ENCODE data around the gene FASTK.
"Not testable (repeated sequence)": the region's sequence is repeated elsewhere in the genome, so short reads cannot be mapped to it uniquely, and the experiment has no call there.

Gene FASTK

GRCh38 chr7:151033864-151034249 lies 46.8 kb downstream of the FASTK start:
- CTCF ChIA-PET: no interaction called here
- no peak for DNase-seq (ENCODE audit: extremely low spot score)
- TF ChIP-seq HDGF (IDR thresholded peaks at IDR 0.05; ENCODE audit: borderline replicate concordance) (no peak), TARDBP (IDR thresholded peaks at IDR 0.05) (no peak)
- POLR2A ChIA-PET: no interaction called here

GRCh38 chr7:151032936-151033863 lies 47.4 kb downstream of the FASTK start:
- POLR2A ChIA-PET: interaction anchor here (1.1 to 1.4 kb wide), 2 partner anchors 12 to 52 kb away, joined by 3 to 4 read pairs; no protein-coding TSS in a partner anchor
- CTCF ChIA-PET: no interaction called here
- TF ChIP-seq BHLHE40 (IDR thresholded peaks at IDR 0.05; ENCODE audit: borderline replicate concordance): no peak
- TF ChIP-seq LEF1 (IDR thresholded peaks at IDR 0.05; ENCODE audit: borderline replicate concordance): no peak
- no peak for TF ChIP-seq CTBP1 (IDR thresholded peaks at IDR 0.05; ENCODE audit: borderline replicate concordance)
- no peak for DNase-seq (ENCODE audit: extremely low spot score)

GRCh38 chr7:151031011-151031410 lies 49.6 kb downstream of the FASTK start:
- TF ChIP-seq SUZ12 (IDR thresholded peaks at IDR 0.05) (no peak), ELF4 (IDR thresholded peaks at IDR 0.05) (no peak), FOXA1 (IDR thresholded peaks at IDR 0.05) (no peak), TARDBP (IDR thresholded peaks at IDR 0.05) (no peak), ZNF384 (IDR thresholded peaks at IDR 0.05) (no peak)
- DNase-seq (ENCODE audit: extremely low spot score): no peak
- ChIA-PET POLR2A (no interaction called here), CTCF (no interaction called here)

- no peak for DNase-seq (ENCODE audit: extremely low spot score)
- POLR2A ChIA-PET: interaction anchor here (1.0 to 2.4 kb wide), 18 partner anchors 9 to 1404 kb away, joined by 3 to 30 read pairs (median 8); partner anchors contain the start of genes ABCF2, AGAP3, CDK5 and FASTK
- no peak for TF ChIP-seq TARDBP (IDR thresholded peaks at IDR 0.05)
- no peak for TF ChIP-seq NFRKB (IDR thresholded peaks at IDR 0.05)
- no peak for TF ChIP-seq BHLHE40 (IDR thresholded peaks at IDR 0.05; ENCODE audit: borderline replicate concordance)
- TF ChIP-seq ELF4 (IDR thresholded peaks at IDR 0.05): no peak
- no peak for TF ChIP-seq ZNF384 (IDR thresholded peaks at IDR 0.05)
- TF ChIP-seq FOXM1 (IDR thresholded peaks at IDR 0.05; ENCODE audit: borderline replicate concordance): no peak
- TF ChIP-seq HDGF (IDR thresholded peaks at IDR 0.05; ENCODE audit: borderline replicate concordance): no peak
- TF ChIP-seq SP1 (IDR thresholded peaks at IDR 0.05): no peak
- TF ChIP-seq CTBP1 (IDR thresholded peaks at IDR 0.05; ENCODE audit: borderline replicate concordance): no peak
- no peak for TF ChIP-seq LEF1 (IDR thresholded peaks at IDR 0.05; ENCODE audit: borderline replicate concordance)
- TF ChIP-seq ARNT (IDR thresholded peaks at IDR 0.05): no peak
- no peak for TF ChIP-seq FOXA1 (IDR thresholded peaks at IDR 0.05)
- no peak for TF ChIP-seq SUZ12 (IDR thresholded peaks at IDR 0.05)
- TF ChIP-seq PKNOX1 (IDR thresholded peaks at IDR 0.05): no peak
- no peak for TF ChIP-seq L3MBTL2 (conservative IDR thresholded peaks at IDR 0.05)
- no peak for TF ChIP-seq FOXK2 (IDR thresholded peaks at IDR 0.05)
- CTCF ChIA-PET: interaction anchor here (0.7 to 3.7 kb wide), 6 partner anchors 11 to 131 kb away, joined by 3 to 40 read pairs (median 4); partner anchors contain the start of gene ASIC3
Observed at GRCh38 chr7:151028948-151029501, 51.6 kb downstream of the FASTK start.

- no peak; the same call in 1 of the 2 replicates for TF ChIP-seq CTBP1 (IDR thresholded peaks at IDR 0.05; ENCODE audit: borderline replicate concordance)
- peak; percentile 76 for TF ChIP-seq L3MBTL2 (conservative IDR thresholded peaks at IDR 0.05)
- peak; percentile 99 for TF ChIP-seq PKNOX1 (IDR thresholded peaks at IDR 0.05)
- TF ChIP-seq SP1 (IDR thresholded peaks at IDR 0.05): no peak
- peak; percentile 95 for TF ChIP-seq ELF4 (IDR thresholded peaks at IDR 0.05)
- ChIA-PET CTCF (interaction anchor here (0.5 to 3.7 kb wide), 11 partner anchors 8 to 1882 kb away, joined by 3 to 40 read pairs (median 3); partner anchors contain the start of gene ASIC3), POLR2A (interaction anchor here (0.8 to 2.4 kb wide), 21 partner anchors 10 to 199 kb away, joined by 3 to 30 read pairs (median 6); partner anchors contain the start of genes ABCF2, AGAP3, CDK5 and FASTK)
- DNase-seq (ENCODE audit: extremely low spot score): peak; percentile 100
Observed at GRCh38 chr7:151028131-151028947, 52.3 kb downstream of the FASTK start, which contains the start of gene ABCB8. ABCB8 (plus strand) TSS chr7:151028450; CDS start chr7:151028516, 66 bp downstream.

- CTCF ChIA-PET: interaction anchor here (0.8 to 3.7 kb wide), 5 partner anchors 10 to 130 kb away, joined by 3 to 40 read pairs (median 3); no protein-coding TSS in a partner anchor
- POLR2A ChIA-PET: interaction anchor here (0.8 to 2.4 kb wide), 21 partner anchors 9 to 199 kb away, joined by 3 to 30 read pairs (median 6); partner anchors contain the start of genes ABCF2, AGAP3, CDK5 and FASTK
- not testable (repeated sequence) for DNase-seq (ENCODE audit: extremely low spot score)
Observed at GRCh38 chr7:151027728-151028130, 52.9 kb downstream of the FASTK start.

- ChIA-PET POLR2A (interaction anchor here (1.4 to 2.4 kb wide), 7 partner anchors 31 to 95 kb away, joined by 4 to 15 read pairs (median 8); partner anchors contain the start of genes CDK5, FASTK, SLC4A2 and TMUB1), CTCF (interaction anchor here (0.8 to 3.7 kb wide), 3 partner anchors 9 to 84 kb away, joined by 3 to 40 read pairs (median 3); no protein-coding TSS in a partner anchor)
- DNase-seq (ENCODE audit: extremely low spot score): not testable (repeated sequence)
Observed at GRCh38 chr7:151026771-151027727, 53.6 kb downstream of the FASTK start.

Measured in HEK293T (cell line).